ENCODE measurements around the gene IRAK3. TPM values are rescaled to one million over a fixed set of nuclear protein-coding genes. Genes with fewer than 3 reads are reported as not detected.

The IRAK3 gene
- total RNA-seq, 2 donors from 2014 or later = 11.9 to 16.7 TPM

DNA sequence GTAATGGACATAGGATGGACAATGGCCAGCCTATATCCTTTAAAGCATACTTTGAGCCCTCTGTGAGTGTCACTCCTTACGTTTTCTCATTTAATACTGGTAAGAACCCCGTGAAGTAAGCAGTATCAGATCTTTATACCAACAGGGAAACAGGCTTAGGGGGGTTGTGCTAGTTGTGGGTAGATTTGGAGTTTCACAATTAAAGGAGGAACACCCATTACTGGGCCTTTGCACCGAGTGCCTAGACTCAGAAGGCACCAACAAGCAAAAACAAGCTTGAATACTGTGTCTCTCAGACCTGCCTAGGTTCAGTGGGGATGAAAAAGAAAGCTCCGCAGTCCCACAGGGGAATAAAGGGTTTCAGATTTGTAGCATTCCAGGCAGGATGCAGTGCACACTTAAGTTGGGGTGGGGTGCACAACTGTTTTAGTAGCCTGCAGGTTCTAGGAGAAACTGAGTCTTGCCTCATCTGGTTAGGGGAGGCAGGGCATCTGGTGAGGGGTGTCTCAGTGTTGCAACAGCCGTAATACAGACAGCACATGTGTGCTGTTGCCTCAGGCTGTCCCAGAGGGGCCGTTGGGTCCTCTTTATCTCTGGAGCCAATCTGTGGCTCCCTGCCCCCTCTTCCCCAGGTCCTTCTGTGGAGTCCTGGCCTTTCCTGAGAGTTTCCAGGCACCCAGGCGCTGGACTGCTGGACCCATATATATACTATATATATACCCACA is 51.2 kb downstream of the IRAK3 start:
- intact Hi-C loops (cut with DNase I) = no loop called here
- ATAC-seq (no peak), DNase-seq (no peak)

DNA sequence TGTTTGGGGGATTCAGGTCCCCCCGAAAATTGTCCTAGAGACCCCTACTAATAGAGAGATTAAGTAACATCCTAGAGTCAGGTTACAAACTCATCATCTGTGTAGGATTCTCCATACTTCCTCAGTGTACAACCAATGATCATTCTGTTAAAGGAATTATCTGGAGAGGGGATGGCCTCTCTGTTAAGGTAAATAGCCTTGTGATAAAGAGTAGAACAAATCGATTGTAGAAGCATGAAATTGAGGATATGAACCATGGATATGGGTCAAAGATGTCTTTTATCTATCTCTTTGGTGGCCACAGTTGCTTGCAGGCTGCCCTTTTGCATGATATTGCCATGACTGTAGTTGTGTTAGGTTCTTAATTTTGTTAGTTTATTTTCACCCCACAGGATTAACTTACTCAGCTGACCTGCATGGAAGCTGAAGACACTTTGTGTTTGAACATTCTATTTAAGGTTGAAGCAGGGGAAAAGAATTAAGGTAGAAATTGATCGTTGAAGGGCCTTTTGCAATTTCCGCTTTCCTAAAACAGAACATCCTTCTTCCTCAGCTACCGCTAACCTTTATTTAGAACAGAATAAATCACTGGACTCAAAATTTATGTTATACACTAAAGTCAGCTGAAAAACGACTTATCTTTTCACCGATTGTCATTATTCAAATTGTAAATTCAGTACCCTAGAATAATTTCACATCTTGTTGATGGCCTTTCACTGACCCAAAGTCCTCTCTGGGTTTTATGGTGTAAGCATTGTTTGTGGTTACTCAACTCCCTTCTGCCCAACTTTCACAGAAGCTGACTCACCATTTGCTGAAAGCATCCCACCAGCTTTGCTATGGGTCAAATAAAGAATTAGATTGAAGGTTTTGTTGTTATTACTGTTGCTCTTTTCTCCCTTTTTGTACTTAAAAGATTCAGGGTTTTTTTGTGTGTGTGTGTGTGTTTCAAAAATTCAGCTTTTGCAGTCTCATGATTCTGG is 52.3 kb downstream of the IRAK3 start:
- DNase-seq (no peak), ATAC-seq (peak; percentile 41 to 64)
- intact Hi-C loops (cut with DNase I) = no loop called here

DNA sequence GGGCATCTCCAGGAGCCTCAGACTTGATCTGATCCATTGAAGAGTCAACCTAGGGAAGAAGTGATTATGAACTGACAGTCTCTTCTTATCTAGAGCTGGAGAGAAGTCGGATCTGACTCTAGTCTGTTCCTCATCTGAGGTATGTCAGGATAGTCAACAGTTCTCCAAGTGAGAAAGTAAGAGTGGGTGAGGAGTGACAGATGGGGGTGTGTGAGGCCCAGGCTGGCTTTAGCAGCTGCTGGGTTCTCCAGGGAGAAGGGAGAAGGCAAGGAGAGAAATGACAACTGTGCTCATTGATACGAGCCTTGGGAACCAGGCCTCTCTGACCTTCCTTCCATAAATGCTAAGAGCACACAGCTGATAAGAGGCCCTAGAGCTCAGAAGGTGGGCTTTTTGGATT is 53.3 kb downstream of the IRAK3 start:
- no peak for DNase-seq
- intact Hi-C loops (cut with DNase I) = no loop called here
- no peak for ATAC-seq

DNA sequence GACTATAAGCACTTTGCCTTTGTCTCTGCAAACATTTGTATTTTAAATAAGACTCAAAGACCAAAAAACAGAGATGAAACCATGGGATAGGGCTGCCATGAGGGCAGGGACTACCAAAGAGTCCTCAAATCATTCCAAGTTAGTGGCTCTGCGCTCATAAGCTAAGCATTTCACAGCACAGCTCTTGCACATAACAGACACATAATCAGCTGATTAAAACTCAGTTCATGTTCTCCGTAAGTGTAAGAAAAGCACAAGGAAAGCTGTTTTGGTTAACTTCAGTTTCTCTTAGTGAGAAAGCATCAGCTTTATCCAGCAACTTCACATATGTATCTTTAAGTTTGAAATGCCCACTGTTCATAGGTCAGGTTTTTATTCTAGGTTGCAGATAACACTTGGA is 54.9 kb downstream of the IRAK3 start:
- intact Hi-C loops (cut with DNase I) = no loop called here
- no peak for ATAC-seq

DNA sequence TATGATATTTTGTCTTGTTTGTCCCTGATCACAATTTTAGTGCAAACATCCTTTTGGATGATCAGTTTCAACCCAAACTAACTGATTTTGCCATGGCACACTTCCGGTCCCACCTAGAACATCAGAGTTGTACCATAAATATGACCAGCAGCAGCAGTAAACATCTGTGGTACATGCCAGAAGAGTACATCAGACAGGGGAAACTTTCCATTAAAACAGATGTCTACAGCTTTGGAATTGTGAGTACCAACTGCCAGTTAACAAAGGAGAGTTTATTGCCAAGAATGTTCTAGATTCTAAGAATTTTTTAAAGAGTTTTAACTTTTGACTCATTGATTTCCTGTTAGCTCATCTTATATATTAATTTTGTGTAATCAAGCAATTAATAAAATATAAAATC is 55.4 kb downstream of the IRAK3 start:
- ATAC-seq (no peak), DNase-seq (no peak)
- intact Hi-C loops (cut with DNase I) = no loop called here

More for the DNA sequence above, 54.9 kb downstream of the IRAK3 start:
- no peak for DNase-seq

DNA sequence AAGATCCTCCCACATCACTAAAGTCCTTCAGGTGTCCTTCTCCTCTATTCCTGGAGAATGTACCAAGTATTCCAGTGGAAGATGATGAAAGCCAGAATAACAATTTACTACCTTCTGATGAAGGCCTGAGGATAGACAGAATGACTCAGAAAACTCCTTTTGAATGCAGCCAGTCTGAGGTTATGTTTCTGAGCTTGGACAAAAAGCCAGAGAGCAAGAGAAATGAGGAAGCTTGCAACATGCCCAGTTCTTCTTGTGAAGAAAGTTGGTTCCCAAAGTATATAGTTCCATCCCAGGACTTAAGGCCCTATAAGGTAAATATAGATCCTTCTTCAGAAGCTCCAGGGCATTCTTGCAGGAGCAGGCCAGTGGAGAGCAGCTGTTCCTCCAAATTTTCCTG is 58.7 kb downstream of the IRAK3 start:
- intact Hi-C loops (cut with DNase I) = no loop called here
- DNase-seq = no peak

DNA sequence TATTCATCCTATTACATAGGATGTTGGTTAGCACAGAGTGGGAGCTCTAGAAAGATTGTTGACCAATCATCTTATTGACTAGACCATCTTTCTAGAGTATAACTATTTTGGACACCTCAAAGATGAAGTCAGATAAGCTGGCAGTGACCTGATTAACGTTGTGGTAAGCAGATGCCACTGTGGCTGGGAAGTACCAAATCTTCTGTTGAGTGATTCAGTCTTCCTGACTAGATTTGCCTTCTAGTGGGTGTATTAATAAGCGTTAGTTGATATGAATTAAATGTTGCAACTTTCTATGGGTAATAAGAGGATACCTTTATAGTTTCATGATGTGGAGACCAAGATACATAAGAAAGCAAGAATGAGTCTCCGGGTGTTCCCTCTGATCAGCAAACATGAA is 62.0 kb downstream of the IRAK3 start:
- DNase-seq (no peak), ATAC-seq (no peak)
- intact Hi-C loops (cut with DNase I) = no loop called here

More for the DNA sequence above, 58.7 kb downstream of the IRAK3 start:
- ATAC-seq = no peak

DNA sequence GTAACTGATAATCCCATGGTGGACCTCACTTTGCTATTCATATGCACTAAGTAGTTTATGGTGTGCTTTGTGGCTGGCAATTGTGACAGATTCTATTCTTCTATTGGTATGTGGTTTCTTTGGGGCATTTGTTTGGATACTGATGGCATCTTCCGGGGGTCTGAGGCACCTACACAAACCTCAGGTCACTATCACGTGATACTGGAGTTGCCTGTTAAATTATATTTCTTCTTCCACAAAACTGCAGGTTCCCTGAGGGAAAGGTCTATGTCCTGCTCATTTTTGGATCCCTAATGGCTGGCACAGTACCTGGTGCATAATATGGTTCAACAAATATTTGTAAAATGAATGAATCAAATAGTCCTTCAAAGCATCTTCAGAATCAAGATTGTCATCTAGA is 63.8 kb downstream of the IRAK3 start:
- ATAC-seq (no peak), DNase-seq (no peak)
- intact Hi-C loops (cut with DNase I) = no loop called here

DNA sequence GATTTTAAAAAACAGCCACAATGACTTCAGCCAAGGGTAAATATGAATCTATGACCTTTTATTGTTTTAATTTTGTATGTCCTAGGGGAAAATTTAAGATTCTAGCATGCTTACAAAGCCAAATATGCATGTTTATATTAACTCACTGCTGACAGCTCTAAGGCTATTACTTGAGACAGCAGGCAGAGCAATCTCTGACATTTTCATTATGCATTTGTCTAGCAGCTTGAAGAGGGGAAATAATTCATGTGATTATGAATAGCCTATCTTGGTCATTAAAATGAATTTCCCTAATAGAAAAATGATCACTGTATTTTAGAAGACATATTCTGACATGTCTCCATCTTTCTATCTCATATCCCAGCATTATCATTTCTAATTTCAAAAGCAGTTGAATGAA is 66.7 kb downstream of the IRAK3 start:
- intact Hi-C loops (cut with DNase I) = no loop called here
- ATAC-seq = no peak
- DNase-seq = no peak

DNA sequence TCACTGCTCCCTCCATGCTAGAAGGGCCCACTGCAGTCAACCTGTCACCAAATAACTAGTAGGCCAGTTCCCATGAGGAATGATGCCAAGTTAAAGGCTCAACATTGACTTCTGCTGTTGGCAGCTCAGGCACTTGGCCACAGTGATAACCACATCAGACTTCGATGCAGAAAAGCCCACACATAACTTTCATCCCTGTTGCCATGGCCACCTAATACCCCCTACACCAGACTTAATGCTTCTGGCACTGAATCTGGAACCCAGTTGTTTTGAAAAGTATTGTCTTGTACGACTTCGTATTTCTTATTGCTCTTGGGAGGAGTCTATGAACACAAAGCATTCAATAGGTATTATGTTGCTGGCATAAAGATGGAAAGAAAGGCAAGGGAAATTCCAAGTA is 69.0 kb downstream of the IRAK3 start:
- intact Hi-C loops (cut with DNase I) = no loop called here
- ATAC-seq (no peak), DNase-seq (no peak)

DNA sequence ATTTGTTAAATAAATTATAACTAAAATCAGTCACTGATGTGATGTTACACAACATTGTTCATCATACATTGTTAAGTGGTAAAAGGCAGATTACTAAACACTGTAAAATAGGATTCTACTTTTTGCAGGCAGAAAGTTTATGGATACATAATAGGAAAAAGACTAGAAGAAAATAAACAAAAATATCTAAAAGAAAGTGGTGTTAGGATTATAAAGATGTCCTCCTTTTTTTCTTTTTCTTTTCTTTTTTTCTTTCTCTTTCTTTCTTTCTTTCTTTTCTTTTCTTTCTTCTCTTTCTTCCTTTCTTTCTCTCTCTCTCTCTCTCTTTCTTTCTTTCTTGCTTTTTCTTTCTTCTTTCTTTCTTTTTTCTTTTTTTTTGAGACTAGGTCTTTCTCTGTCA is 73.7 kb downstream of the IRAK3 start:
- no peak for ATAC-seq
- no peak for DNase-seq
- intact Hi-C loops (cut with DNase I) = loop anchor here in 1 of 2 donors (10.0 kb wide), 1 partner anchor 432 kb away; no protein-coding TSS in a partner anchor

DNA sequence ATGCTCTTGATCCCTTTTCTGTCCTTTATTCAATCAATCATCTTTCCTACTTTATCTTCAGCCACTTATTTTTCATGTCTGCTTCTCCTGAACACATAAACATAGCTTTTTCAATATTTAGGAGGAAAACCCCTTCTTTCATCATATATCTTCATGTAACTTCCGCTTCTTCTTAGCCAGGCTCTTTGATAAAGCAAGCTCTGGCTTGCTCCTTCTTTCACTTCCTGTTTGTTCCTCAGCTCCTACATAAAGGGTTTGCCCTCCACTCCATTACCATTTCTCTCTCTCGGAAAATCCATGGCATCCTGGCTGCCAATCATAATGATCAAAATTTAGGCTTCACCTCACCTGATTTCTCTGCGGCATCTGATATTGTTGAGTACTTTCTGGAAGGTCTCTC is 79.5 kb downstream of the IRAK3 start:
- intact Hi-C loops (cut with DNase I) = loop anchor here in 1 of 2 donors (10.0 kb wide), 1 partner anchor 426 kb away; no protein-coding TSS in a partner anchor
- no peak for DNase-seq
- ATAC-seq = peak in 1 of 2 donors; percentile 40

DNA sequence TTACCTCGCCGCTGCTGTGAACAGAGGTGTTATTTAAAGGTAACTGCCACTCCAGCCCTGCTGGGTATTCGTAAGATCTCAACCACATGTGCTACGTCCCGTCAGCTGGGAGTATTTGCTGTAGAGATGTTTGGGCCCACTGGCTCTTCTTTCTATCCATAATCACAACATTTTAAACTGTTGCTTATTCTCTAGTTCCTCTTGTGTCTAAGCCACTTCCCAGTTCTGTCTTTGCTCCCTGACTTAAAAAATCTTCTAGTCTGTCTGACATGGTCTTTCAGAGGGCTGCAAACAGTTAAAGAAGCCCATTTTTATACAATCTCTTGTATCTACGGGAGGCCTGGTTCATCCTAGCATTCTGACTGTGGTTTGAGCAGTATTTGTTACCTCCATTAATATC is 80.1 kb downstream of the IRAK3 start:
- DNase-seq (no peak), ATAC-seq (peak in 1 of 2 donors; percentile 18)
- intact Hi-C loops (cut with DNase I) = loop anchor here in 1 of 2 donors (10.0 kb wide), 1 partner anchor 426 kb away; no protein-coding TSS in a partner anchor

DNA sequence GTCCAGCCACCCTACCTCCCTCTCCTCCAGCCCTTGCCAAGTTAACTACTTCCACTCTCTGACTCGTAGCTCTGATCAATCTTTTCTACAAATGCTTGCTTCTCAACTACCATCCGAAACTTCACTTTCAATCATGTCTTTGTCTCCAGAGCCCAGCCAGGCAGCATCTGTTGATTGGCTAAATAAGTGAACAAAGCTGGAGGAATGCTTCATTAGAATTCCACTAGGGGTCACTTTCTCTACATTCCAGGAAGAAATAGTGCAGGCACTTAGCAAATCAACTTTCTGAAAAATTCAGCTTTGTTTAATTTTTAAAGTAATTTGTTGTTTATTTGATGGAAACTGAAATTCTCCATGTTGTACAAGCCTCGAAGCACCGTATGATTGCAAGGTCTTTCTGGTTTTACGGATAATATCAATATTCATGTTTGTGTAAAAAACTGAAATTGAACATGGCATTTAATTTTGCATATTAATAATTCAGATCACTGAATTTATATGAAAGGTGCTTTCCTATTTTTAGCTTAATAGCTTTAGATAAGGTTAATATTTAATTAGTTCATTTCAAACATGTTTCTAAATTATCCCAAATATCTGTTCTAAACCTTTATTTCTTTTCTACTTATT is 80.9 kb downstream of the IRAK3 start:
- DNase-seq (no peak), ATAC-seq (peak; percentile 53 to 60)
- intact Hi-C loops (cut with DNase I) = loop anchor here (10.0 kb wide), 2 partner anchors 135 to 425 kb away; no protein-coding TSS in a partner anchor

DNA sequence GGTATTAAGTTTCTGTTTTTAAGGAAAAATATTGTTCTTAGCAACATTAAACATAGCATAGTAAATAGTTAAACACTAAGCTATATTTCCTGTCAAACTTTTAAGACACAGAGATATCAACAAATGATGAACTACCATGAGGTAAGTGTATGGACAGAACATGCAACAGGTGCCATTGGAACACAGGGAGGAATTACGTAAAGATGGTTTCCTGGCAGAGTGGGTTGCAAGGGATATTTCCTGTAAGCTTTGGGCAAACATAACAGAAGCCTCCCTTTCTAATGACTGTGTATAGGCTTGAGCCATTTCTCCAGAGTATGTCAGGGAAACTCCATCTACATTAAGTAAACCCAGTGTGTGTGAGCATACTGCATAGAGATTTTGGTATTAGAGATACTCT is 81.6 kb downstream of the IRAK3 start:
- ATAC-seq (no peak), DNase-seq (no peak)
- intact Hi-C loops (cut with DNase I) = loop anchor here in 1 of 2 donors (10.0 kb wide), 1 partner anchor 134 kb away; no protein-coding TSS in a partner anchor

DNA sequence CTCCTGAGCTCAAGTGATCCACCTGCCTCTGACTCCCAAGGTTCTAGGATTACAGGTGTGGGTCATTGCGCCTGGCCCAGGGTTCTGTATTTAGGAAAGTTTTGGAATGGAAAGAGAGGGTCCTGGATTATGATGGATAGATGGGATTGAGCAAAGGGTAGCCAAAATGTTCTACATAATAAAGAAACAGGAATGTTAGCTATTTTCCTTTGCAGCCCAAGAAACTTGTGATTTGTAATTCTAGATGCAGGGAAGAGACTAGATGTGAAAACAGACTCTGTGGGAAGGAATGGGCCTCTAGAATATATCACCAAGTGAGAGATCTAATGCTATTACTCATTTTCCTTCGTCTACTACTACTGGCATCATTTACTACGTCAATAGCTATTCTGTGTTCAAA is 83.6 kb downstream of the IRAK3 start:
- ATAC-seq = no peak
- no peak for DNase-seq
- intact Hi-C loops (cut with DNase I) = loop anchor here in 1 of 2 donors (10.0 kb wide), 1 partner anchor 132 kb away; no protein-coding TSS in a partner anchor

DNA sequence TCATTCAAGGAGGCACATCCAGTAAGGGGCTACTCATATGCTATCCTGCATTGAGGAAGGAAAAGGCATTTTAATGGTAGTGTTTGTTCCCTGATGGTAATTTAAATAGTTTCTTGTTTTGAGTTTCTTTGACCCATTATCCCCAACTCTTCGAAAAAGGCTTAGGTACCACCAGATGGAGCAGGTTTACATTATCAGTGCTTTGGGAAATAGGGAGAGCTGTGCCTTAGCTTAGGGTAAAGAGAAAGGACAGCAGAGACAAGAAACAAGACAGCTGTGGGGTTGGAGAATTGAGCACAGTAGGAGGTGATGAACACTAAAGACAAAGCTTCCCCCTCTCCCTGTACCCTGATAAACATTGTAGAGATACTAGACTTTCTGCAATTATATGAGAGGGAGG is 84.1 kb downstream of the IRAK3 start:
- intact Hi-C loops (cut with DNase I) = loop anchor here in 1 of 2 donors (10.0 kb wide), 1 partner anchor 132 kb away; no protein-coding TSS in a partner anchor
- DNase-seq (no peak), ATAC-seq (no peak)

DNA sequence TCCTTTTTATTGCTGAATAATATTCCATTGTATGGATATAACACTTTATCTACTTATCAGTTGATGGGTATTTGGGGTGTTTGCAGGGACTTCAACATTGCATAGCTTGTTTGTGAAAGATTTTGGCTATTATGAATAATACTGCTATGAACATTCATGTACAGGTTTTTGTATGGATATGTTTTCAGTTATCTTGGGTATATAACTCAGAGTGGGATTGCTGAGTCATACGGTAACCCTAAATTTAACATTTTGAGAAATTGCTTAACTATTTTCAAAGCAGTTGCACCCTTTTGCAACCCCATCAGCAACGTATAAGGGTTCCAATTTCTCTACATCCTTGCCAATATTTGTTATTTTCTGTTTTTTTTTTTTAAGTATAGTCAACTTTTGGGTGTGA is 86.0 kb downstream of the IRAK3 start:
- ATAC-seq (no peak), DNase-seq (no peak)
- intact Hi-C loops (cut with DNase I) = loop anchor here (5.0 to 10.0 kb wide), 2 partner anchors 130 to 132 kb away; no protein-coding TSS in a partner anchor

DNA sequence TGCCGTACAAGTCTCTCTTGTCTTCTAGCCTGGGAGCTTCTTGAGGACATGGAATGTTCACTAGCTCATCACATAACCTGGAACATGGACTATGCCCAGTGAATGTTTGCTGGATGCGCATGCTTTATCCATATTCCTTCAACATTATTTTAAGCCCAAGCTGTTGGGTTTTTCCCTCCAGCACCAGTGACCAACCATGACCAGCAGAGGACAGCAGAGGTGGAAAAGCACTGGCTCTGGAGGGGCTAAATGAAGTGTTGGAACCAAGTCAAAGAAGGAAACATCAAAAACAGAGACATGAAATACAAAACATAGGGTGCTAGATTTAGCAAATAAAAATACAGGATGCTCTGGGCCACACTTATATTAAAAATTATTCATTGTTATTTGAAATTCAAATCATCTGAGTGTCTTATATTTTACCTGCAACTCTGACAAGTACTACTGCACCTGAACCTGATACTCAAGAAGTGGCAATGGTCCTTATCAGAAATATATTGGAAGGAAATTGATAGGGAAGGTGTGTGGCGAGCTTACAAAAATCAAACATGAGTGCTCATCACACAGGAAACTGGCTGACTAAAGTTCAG is 90.2 kb downstream of the IRAK3 start:
- intact Hi-C loops (cut with DNase I) = loop anchor here (5.0 to 10.0 kb wide), 2 partner anchors 126 to 128 kb away; no protein-coding TSS in a partner anchor
- peak; percentile 36 to 50 for ATAC-seq
- no peak for DNase-seq

All from left cardiac atrium (tissue), 4 donors.